ENCODE measurements around the gene IPCEF1.

Gene IPCEF1

GRCh38 chr6:154230910-154231595, 125.5 kb downstream of the IPCEF1 start:
- no peak for DNase-seq (ENCODE audit: low read depth)
- TF ChIP-seq MYC (IDR thresholded peaks at IDR 0.05; ENCODE audit: low read depth, low read length) (no peak), POLR2A (IDR thresholded peaks at IDR 0.05; ENCODE audit: extremely low read depth, insufficient read length) (no peak), MAX (IDR thresholded peaks at IDR 0.05; ENCODE audit: low read depth, low read length) (no peak)
- TF ChIP-seq, protein P1, sequence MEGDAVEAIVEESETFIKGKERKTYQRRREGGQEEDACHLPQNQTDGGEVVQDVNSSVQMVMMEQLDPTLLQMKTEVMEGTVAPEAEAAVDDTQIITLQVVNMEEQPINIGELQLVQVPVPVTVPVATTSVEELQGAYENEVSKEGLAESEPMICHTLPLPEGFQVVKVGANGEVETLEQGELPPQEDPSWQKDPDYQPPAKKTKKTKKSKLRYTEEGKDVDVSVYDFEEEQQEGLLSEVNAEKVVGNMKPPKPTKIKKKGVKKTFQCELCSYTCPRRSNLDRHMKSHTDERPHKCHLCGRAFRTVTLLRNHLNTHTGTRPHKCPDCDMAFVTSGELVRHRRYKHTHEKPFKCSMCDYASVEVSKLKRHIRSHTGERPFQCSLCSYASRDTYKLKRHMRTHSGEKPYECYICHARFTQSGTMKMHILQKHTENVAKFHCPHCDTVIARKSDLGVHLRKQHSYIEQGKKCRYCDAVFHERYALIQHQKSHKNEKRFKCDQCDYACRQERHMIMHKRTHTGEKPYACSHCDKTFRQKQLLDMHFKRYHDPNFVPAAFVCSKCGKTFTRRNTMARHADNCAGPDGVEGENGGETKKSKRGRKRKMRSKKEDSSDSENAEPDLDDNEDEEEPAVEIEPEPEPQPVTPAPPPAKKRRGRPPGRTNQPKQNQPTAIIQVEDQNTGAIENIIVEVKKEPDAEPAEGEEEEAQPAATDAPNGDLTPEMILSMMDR (IDR thresholded peaks at IDR 0.05; ENCODE audit: low read depth, low read length), result no peak
- H3K4me3 ChIP-seq (ENCODE audit: low read depth, low read length), result no peak overlapping the region

- no peak for DNase-seq (ENCODE audit: low read depth)
- TF ChIP-seq POLR2A (IDR thresholded peaks at IDR 0.05; ENCODE audit: extremely low read depth, insufficient read length), result no peak
- no peak for TF ChIP-seq MYC (IDR thresholded peaks at IDR 0.05; ENCODE audit: low read depth, low read length)
- no peak for TF ChIP-seq MAX (IDR thresholded peaks at IDR 0.05; ENCODE audit: low read depth, low read length)
- TF ChIP-seq, protein P1 (IDR thresholded peaks at IDR 0.05; ENCODE audit: low read depth, low read length), result no peak
- H3K4me3 ChIP-seq (ENCODE audit: low read depth, low read length), result no peak overlapping the region
Measured at GRCh38 chr6:154230393-154230792, 126.2 kb downstream of the IPCEF1 start.

DNA sequence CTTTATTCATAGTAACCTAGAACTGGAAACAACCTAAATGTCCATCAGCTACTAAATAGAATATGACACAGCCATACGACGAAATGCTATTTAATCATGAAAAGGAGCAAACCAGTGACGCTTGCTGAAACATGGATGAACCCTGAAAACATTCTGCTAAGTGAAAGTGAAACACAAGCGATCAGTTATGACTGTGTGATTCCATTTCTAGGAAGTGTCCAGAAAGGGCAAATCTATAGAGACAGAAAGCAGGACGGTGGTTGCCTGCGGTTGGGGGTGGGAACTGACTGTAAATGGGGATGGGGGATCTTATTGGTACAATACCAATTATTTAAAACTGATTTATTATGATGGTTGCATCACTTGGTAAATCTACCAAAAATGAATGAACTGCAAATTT, 126.8 kb downstream of the IPCEF1 start:
- DNase-seq (ENCODE audit: low read depth), result no peak
- no peak overlapping the region for H3K4me3 ChIP-seq (ENCODE audit: low read depth, low read length)
- TF ChIP-seq MAX (IDR thresholded peaks at IDR 0.05; ENCODE audit: low read depth, low read length) (no peak), MYC (IDR thresholded peaks at IDR 0.05; ENCODE audit: low read depth, low read length) (no peak), POLR2A (IDR thresholded peaks at IDR 0.05; ENCODE audit: extremely low read depth, insufficient read length) (no peak)
- TF ChIP-seq, protein P1 (IDR thresholded peaks at IDR 0.05; ENCODE audit: low read depth, low read length), result no peak

DNA sequence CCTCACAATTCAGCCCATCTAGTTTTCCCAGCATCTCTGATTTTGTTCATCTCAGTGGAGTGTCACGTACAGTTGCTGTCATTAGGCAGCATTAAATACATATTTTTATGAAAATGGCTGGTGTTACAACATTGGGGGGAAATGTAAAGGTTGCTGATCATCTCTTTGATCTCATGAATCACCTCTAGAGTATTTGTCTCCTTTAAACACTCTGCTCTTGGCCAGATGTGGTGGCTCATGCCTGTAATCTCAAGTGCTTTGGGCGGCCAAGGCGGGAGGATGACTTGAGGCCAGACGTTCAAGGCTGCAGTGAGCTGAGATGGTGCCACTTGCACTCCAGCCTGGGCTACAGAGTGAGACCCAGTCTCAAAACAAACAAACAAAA, 128.1 kb downstream of the IPCEF1 start:
- TF ChIP-seq MAX (IDR thresholded peaks at IDR 0.05; ENCODE audit: low read depth, low read length) (no peak), POLR2A (IDR thresholded peaks at IDR 0.05; ENCODE audit: extremely low read depth, insufficient read length) (no peak)
- TF ChIP-seq, protein P1 (IDR thresholded peaks at IDR 0.05; ENCODE audit: low read depth, low read length), result no peak
- no peak overlapping the region for H3K4me3 ChIP-seq (ENCODE audit: low read depth, low read length)
- DNase-seq (ENCODE audit: low read depth), result no peak

DNA sequence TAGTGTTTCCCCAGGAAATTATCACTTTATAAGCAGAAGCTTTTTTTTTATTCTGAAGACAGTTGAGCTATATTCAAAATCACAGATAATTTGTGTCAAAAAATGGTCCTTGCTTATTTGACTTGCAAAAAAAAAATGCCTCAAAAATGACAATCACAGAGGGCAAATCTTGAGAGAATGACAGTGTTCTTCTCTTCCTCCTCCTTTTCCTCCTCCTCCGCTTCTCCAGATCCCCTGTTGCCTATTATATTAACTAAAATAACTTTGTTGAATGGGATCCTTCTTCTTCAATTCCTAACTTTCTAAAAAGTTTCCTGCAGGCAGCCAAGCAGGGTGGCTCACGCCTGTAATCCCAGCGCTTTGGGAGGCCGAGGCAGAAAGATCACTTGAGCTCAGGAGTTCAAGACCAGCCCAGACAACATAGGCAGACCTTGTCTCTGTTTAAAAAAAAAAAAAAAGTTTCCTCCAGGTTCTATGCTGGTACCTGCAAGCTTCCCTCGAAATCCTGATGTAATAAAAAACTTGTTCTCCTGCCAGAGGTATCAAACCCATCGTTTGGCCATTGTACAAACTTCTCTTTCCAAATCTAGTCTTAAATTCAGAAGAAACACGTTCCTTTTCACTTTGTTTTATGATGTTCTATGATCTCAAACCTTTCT, 128.6 kb downstream of the IPCEF1 start:
- TF ChIP-seq MYC (IDR thresholded peaks at IDR 0.05; ENCODE audit: low read depth, low read length), result no peak
- DNase-seq (ENCODE audit: low read depth), result no peak
- H3K4me3 ChIP-seq (ENCODE audit: low read depth, low read length), result no peak overlapping the region

- DNase-seq (ENCODE audit: low read depth), result no peak
- no peak overlapping the region for H3K4me3 ChIP-seq (ENCODE audit: low read depth, low read length)
- no peak for TF ChIP-seq POLR2A (IDR thresholded peaks at IDR 0.05; ENCODE audit: extremely low read depth, insufficient read length)
- TF ChIP-seq, protein P1 (IDR thresholded peaks at IDR 0.05; ENCODE audit: low read depth, low read length), result no peak
- no peak for TF ChIP-seq MAX (IDR thresholded peaks at IDR 0.05; ENCODE audit: low read depth, low read length)
- no peak for TF ChIP-seq MYC (IDR thresholded peaks at IDR 0.05; ENCODE audit: low read depth, low read length)
Measured at GRCh38 chr6:154226461-154226860, 130.1 kb downstream of the IPCEF1 start.

Data from NB4 (cell line).